H1 (cell line): ENCODE results near the gene MASTL. TPM values are rescaled to one million over a fixed set of nuclear protein-coding genes. Genes with fewer than 3 reads are reported as not detected.

Source experiments
- CTCF ChIA-PET: fragments of 300-600 bp; sonication (Branson Sonifier 250); formaldehyde crosslinking; loops from one replicate; lab custom pipeline; 2021; ENCODE audit not compliant: partially characterized antibody; lab: Charles Lee
- POLR2A ChIA-PET: fragments of 300-600 bp; sonication (Branson Sonifier 250); formaldehyde crosslinking; loops from one replicate; lab custom pipeline; 2021; ENCODE audit warnings: inconsistent platforms; ENCODE audit not compliant: partially characterized antibody; lab: Charles Lee
- DNase-seq, 2 experiments: peaks; one replicate each; pipeline versions ENCODE4 v3.0.0 to v3.0.0-alpha.2; 2010 to 2022; ENCODE audit warnings: low spot score in 2 of 2, low read depth in 1 of 2, mixed read lengths in 1 of 2
- FAIRE-seq: peaks from 2 replicates; lab custom pipeline; 2011; peaks lifted over from hg19 to GRCh38; lab: Jason Lieb, UNC
- H2AFZ ChIP-seq: 2 replicates; pipeline ENCODE4 v1.8.1; 2012; ENCODE audit warnings: low read length, inconsistent platforms
- H2AK5ac ChIP-seq: 2 replicates; pipeline ENCODE4 v1.6.1; 2013; ENCODE audit warnings: low read depth, low read length
- H2BK120ac ChIP-seq: replicated peaks from 2 replicates; pipeline ENCODE3; 2013; ENCODE audit warnings: low read depth, low read length, inconsistent platforms
- H2BK12ac ChIP-seq: 2 replicates; pipeline ENCODE4 v1.6.1; 2013; ENCODE audit warnings: low read depth, low read length
- H2BK15ac ChIP-seq: 2 replicates; pipeline ENCODE4 v1.6.1; 2013; ENCODE audit warnings: low read length
- H2BK20ac ChIP-seq: 2 replicates; pipeline ENCODE4 v1.6.1; 2013; ENCODE audit warnings: low read length
- H2BK5ac ChIP-seq: 2 replicates; pipeline ENCODE4 v1.6.1; 2013; ENCODE audit warnings: low read depth, low read length
- H3K14ac ChIP-seq: 2 replicates; pipeline ENCODE4 v1.6.1; 2013; ENCODE audit warnings: inconsistent platforms; ENCODE audit not compliant: insufficient read length
- H3K18ac ChIP-seq: 2 replicates; pipeline ENCODE4 v1.6.1; 2013; ENCODE audit warnings: low read length; ENCODE audit errors: extremely low read depth
- H3K23ac ChIP-seq: 2 replicates; pipeline ENCODE4 v1.6.1; 2013; ENCODE audit warnings: inconsistent platforms; ENCODE audit not compliant: insufficient read length
- H3K23me2 ChIP-seq: 2 replicates; pipeline ENCODE4 v1.6.1; 2013; ENCODE audit warnings: low read depth, low read length
- H3K27ac ChIP-seq: 2 replicates; pipeline ENCODE4 v1.6.1; 2011; ENCODE audit warnings: low read depth, low read length, inconsistent platforms
- H3K27me3 ChIP-seq, 4 experiments: replicated peaks in 1 of 4; 1 replicate in 1 of 4; 2 replicates in 3 of 4; pipeline versions ENCODE4 v1.6.1 to v1.8.1; 2011 to 2013; ENCODE audit warnings: low read length in 3 of 4, mild to moderate bottlenecking in 3 of 4, inconsistent platforms in 2 of 4, mixed read lengths in 2 of 4, moderate library complexity in 1 of 4; ENCODE audit not compliant: control insufficient read depth in 3 of 4, insufficient read depth in 3 of 4; ENCODE audit errors: extremely low read depth in 1 of 4
- H3K36me3 ChIP-seq, 4 experiments: 2 replicates each; pipeline versions ENCODE4 v1.6.1 to v1.8.1; 2011 to 2013; ENCODE audit warnings: mild to moderate bottlenecking in 4 of 4, low read length in 3 of 4, moderate library complexity in 2 of 4, control low read depth in 1 of 4, inconsistent platforms in 1 of 4; ENCODE audit not compliant: insufficient read depth in 4 of 4, control insufficient read depth in 2 of 4
- H3K4ac ChIP-seq: replicated peaks from 2 replicates; pipeline ENCODE3; 2013; ENCODE audit warnings: low read length, low read depth, mixed read lengths, inconsistent platforms; ENCODE audit not compliant: insufficient read length
- H3K4me1 ChIP-seq, 4 experiments: replicated peaks in 1 of 4; 1 replicate in 1 of 4; 2 replicates in 3 of 4; pipeline versions ENCODE4 v1.6.1 to v1.8.1; 2011 to 2013; ENCODE audit warnings: low read length in 3 of 4, inconsistent platforms in 2 of 4, mixed read lengths in 1 of 4; ENCODE audit not compliant: insufficient read depth in 4 of 4, control insufficient read depth in 3 of 4
- H3K4me2 ChIP-seq, 2 experiments: 2 replicates each; pipeline versions ENCODE4 v1.6.1 to v1.8.1; 2011 to 2013; ENCODE audit warnings: low read depth in 2 of 2, low read length in 2 of 2, control low read depth in 1 of 2, inconsistent platforms in 1 of 2, mild to moderate bottlenecking in 1 of 2; ENCODE audit not compliant: insufficient read depth in 1 of 2
- H3K4me3 ChIP-seq, 4 experiments: fragments of 200-600, 300-600 bp in 1 of 4; sonication (generic), shearing (Covaris generic), sonication (Bioruptor Twin) in 1 of 4; 2 replicates each; pipeline versions ENCODE4 v1.5.1 to v1.8.1; 2011 to 2016; ENCODE audit warnings: low read length in 4 of 4, low read depth in 3 of 4, control low read depth in 2 of 4, inconsistent platforms in 2 of 4, mild to moderate bottlenecking in 2 of 4, mixed read lengths in 1 of 4, moderate library complexity in 1 of 4; ENCODE audit not compliant: insufficient read depth in 2 of 4; ENCODE audit errors: extremely low read depth in 1 of 4
- H3K56ac ChIP-seq: replicated peaks from 2 replicates; pipeline ENCODE3; 2013; ENCODE audit warnings: low read depth, mild to moderate bottlenecking, mixed read lengths, low read length, inconsistent platforms; ENCODE audit not compliant: insufficient read length
- H3K79me1 ChIP-seq: 2 replicates; pipeline ENCODE4 v1.6.1; 2013; ENCODE audit warnings: low read depth, low read length, control low read depth
- H3K79me2 ChIP-seq, 2 experiments: 2 replicates each; pipeline versions ENCODE4 v1.6.1 to v1.8.1; 2012 to 2013; ENCODE audit warnings: low read length in 2 of 2, mild to moderate bottlenecking in 2 of 2, inconsistent platforms in 1 of 2; ENCODE audit not compliant: insufficient read depth in 2 of 2, control insufficient read depth in 1 of 2
- H3K9ac ChIP-seq, 4 experiments: replicated peaks in 1 of 4; 1 replicate in 1 of 4; 2 replicates in 3 of 4; pipeline versions ENCODE4 v1.6.1 to v1.8.1; 2011 to 2013; ENCODE audit warnings: low read depth in 3 of 4, low read length in 3 of 4, control low read depth in 2 of 4, mild to moderate bottlenecking in 2 of 4, moderate library complexity in 2 of 4, inconsistent platforms in 1 of 4; ENCODE audit errors: extremely low read depth in 1 of 4
- H3K9me3 ChIP-seq, 2 experiments: 2 replicates each; pipeline versions ENCODE4 v1.6.1 to v1.8.1; 2012 to 2013; ENCODE audit warnings: mild to moderate bottlenecking in 2 of 2, moderate library complexity in 2 of 2, control low read depth in 1 of 2, inconsistent platforms in 1 of 2, low read depth in 1 of 2, low read length in 1 of 2, mixed read lengths in 1 of 2; ENCODE audit not compliant: insufficient read depth in 2 of 2
- H4K20me1 ChIP-seq, 2 experiments: replicated peaks in 1 of 2; 2 replicates each; pipeline versions ENCODE3 to v1.8.1; 2011 to 2013; ENCODE audit warnings: inconsistent platforms in 2 of 2, low read length in 2 of 2, mild to moderate bottlenecking in 1 of 2; ENCODE audit not compliant: insufficient read depth in 2 of 2, control insufficient read depth in 1 of 2
- H4K5ac ChIP-seq: 2 replicates; pipeline ENCODE4 v1.6.1; 2013; ENCODE audit warnings: low read length, low read depth, mixed read lengths, inconsistent platforms; ENCODE audit not compliant: insufficient read length
- H4K8ac ChIP-seq: 2 replicates; pipeline ENCODE4 v1.8.0; 2013; ENCODE audit warnings: mild to moderate bottlenecking, moderate library complexity, low read length, inconsistent platforms; ENCODE audit not compliant: insufficient read depth; ENCODE audit errors: extremely low read depth
- H4K91ac ChIP-seq: replicated peaks from 2 replicates; pipeline ENCODE3; 2013; ENCODE audit warnings: low read length, mixed read lengths, inconsistent platforms; ENCODE audit not compliant: insufficient read length
- BACH1 ChIP-seq: IDR thresholded peaks from 2 replicates; pipeline ENCODE4 v1.6.1; 2012; ENCODE audit warnings: low read length, improper control_type of control experiment
- CHD2 ChIP-seq: IDR thresholded peaks from 2 replicates; pipeline ENCODE4 v1.6.1; 2012; ENCODE audit warnings: low read length, improper control_type of control experiment
- MAFK ChIP-seq: IDR thresholded peaks from 2 replicates; pipeline ENCODE4 v1.6.1; 2012; ENCODE audit warnings: low read depth, mild to moderate bottlenecking, improper control_type of control experiment, low read length
- POU5F1 ChIP-seq: IDR thresholded peaks from 2 replicates; pipeline ENCODE4 v1.6.1; 2011; ENCODE audit warnings: low read depth, mild to moderate bottlenecking, low read length, moderate library complexity
- SP2 ChIP-seq: IDR thresholded peaks from 2 replicates; pipeline ENCODE4 v1.6.1; 2012; ENCODE audit warnings: mild to moderate bottlenecking, low read length, inconsistent platforms
- SP4 ChIP-seq: IDR thresholded peaks from 2 replicates; pipeline ENCODE4 v1.6.1; 2012; ENCODE audit warnings: low read length, inconsistent platforms
- TAF7 ChIP-seq: optimal IDR thresholded peaks from 2 replicates; pipeline ENCODE3; 2011; ENCODE audit warnings: low read depth, mild to moderate bottlenecking, inconsistent platforms, low read length, moderate library complexity, borderline replicate concordance
- TEAD4 ChIP-seq: IDR thresholded peaks from 2 replicates; pipeline ENCODE4 v1.6.1; 2012; ENCODE audit warnings: low read depth, low read length, inconsistent platforms, mixed read lengths
- WGBS, 2 experiments: shearing (Covaris generic) in 1 of 2; methylation state at CpG; one replicate each; pipeline versions ENCODE4 v1.1.6 to v1.1.7; 2013 to 2015; ENCODE audit warnings: low lambda C conversion rate in 2 of 2, mixed read lengths in 2 of 2, inconsistent platforms in 1 of 2, low coverage in 1 of 2, missing lambda C conversion rate in 1 of 2; ENCODE audit not compliant: insufficient replicate concordance in 2 of 2, insufficient coverage in 1 of 2, insufficient read length in 1 of 2; ENCODE audit errors: extremely low coverage in 1 of 2, missing lambda C conversion rate in 1 of 2; 5-methylcytosine and 5-hydroxymethylcytosine counted together
- polyA plus RNA-seq, 7 experiments: library from polyadenylated mRNA; depleted of rRNA in 3 of 7; stranded (reverse) in 5 of 7; unstranded in 2 of 7; fragments of >200 nt in 5 of 7; fragments of 200-250 nt in 2 of 7; gene quantifications; 1 replicate in 5 of 7; 2 replicates in 1 of 7; 4 replicates in 1 of 7; pipeline versions ENCODE4 v1.2.1 to v1.2.3, GENCODE V29; 2011 to 2013; ENCODE audit warnings: missing spikeins in 2 of 7, mixed read lengths in 2 of 7
- total RNA-seq: library from RNA; stranded (reverse); fragmentation: NEBNext Ultra II Directional; extraction: Animal tissue kit (Norgen Biotek cat#: 25700); gene quantifications from 2 replicates; pipeline ENCODE4 v1.2.1, GENCODE V29; 2021
- TF ChIP-seq, protein P1 (sequence below): IDR thresholded peaks from 2 replicates; pipeline ENCODE4 v1.6.1; 2012; ENCODE audit warnings: inconsistent platforms

MASTL gene
- total and polyA plus RNA-seq, 2 of the 8 experiments (the other 6 are each of a cell fraction or from before 2014, with no cell fraction given): 14.9 to 42.5 TPM

DNA sequence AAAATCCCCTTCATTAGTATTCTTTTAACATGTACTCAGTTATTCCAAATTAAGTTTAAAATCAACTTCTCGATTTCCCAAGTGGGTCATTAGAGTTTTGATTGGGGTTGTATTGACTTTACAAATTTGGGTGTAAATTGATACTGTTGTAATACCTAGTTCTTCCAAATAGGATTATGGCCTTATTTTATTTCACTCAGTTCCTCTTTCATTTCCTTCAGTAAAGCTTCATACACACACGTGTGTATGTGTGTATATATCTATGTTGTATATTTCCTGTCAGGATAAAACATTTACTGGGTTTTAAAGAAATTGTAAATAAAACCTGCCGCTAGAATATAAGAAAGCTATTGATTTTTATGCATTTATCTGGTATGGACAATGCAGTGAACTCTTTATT is 16.9 kb upstream of the MASTL start:
- peaks cover 0 to 2% of the 10 kb centered on the region in 2 experiments for H4K20me1 ChIP-seq
- H3K27ac ChIP-seq: no peak overlapping the region
- H3K36me3 ChIP-seq: peaks cover 11 to 85% (median 37%) of the 10 kb centered on the region in 4 experiments
- H3K4me2 ChIP-seq: no peak overlapping the region
- H3K56ac ChIP-seq: no peak overlapping the region
- no peak overlapping the region for H4K91ac ChIP-seq
- H2BK15ac ChIP-seq: no peak overlapping the region
- H4K8ac ChIP-seq: no peak overlapping the region
- H3K79me1 ChIP-seq: no peaks in the 10 kb centered on the region; the same call in 1 of the 2 replicates
- no peak overlapping the region for H3K14ac ChIP-seq
- no peak overlapping the region for H3K23ac ChIP-seq
- no peak overlapping the region for H2BK5ac ChIP-seq
- ChIA-PET POLR2A (interaction anchor here (1.3 to 9.0 kb wide), 3 partner anchors 9 to 26 kb away, joined by 4 to 48 read pairs (median 4); partner anchors contain the start of genes MASTL and YME1L1), CTCF (no interaction called here)
- H3K27me3 ChIP-seq: no peaks in the 10 kb centered on the region
- H3K23me2 ChIP-seq: no peaks in the 10 kb centered on the region; the same call in 1 of the 2 replicates
- no peaks in the 10 kb centered on the region; a peak in 1 of 4 replicates for H3K79me2 ChIP-seq
- no peak overlapping the region for H3K18ac ChIP-seq
- H2BK20ac ChIP-seq: no peak overlapping the region
- H4K5ac ChIP-seq: no peak overlapping the region
- H3K9ac ChIP-seq: no peak overlapping the region
- no peak overlapping the region for H2BK12ac ChIP-seq
- H2AFZ ChIP-seq: no peak overlapping the region
- FAIRE-seq (no peak), DNase-seq (no peak)
- H3K4me1 ChIP-seq: no peaks in the 10 kb centered on the region
- H3K4ac ChIP-seq: no peak overlapping the region
- H3K9me3 ChIP-seq: no peaks in the 10 kb centered on the region
- no peak overlapping the region for H3K4me3 ChIP-seq
- 95% methylated on average over 3 of the region's 3 CpGs; no CpG with 5 or more reads in 1 of the 2 experiments for WGBS, 2 experiments
- H2AK5ac ChIP-seq: no peak overlapping the region
- no peak overlapping the region for H2BK120ac ChIP-seq
- no peak for TF ChIP-seq SP2
- TF ChIP-seq TEAD4: no peak
- TF ChIP-seq CHD2: no peak
- no peak for TF ChIP-seq SP4
- TF ChIP-seq TAF7: no peak
- TF ChIP-seq BACH1: no peak
- no peak for TF ChIP-seq MAFK
- no peak for TF ChIP-seq POU5F1
- TF ChIP-seq, protein P1, sequence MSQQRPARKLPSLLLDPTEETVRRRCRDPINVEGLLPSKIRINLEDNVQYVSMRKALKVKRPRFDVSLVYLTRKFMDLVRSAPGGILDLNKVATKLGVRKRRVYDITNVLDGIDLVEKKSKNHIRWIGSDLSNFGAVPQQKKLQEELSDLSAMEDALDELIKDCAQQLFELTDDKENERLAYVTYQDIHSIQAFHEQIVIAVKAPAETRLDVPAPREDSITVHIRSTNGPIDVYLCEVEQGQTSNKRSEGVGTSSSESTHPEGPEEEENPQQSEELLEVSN: no peak
